Measurements from ENCODE around the gene FCHO2.

DNA sequence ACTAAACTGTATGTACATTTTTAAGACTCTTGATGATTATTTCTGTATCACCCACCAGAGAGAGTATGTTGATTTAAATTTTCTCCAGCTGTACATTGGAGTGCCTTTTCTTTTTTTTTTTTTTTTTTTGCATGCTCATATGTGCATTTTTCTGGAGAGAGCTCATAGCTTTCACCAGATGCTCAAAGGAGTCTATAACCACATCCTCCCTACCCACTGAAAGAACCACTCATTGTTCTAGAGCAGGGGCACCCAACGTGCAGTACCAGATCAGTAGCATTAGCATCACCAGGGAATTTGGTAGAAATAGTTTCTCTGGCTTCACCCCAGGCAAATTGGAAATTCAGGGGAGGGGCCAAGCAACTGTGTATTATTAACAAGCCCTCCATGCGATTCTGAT, 110.6 kb downstream of the FCHO2 start:
- TF ChIP-seq, protein P1, sequence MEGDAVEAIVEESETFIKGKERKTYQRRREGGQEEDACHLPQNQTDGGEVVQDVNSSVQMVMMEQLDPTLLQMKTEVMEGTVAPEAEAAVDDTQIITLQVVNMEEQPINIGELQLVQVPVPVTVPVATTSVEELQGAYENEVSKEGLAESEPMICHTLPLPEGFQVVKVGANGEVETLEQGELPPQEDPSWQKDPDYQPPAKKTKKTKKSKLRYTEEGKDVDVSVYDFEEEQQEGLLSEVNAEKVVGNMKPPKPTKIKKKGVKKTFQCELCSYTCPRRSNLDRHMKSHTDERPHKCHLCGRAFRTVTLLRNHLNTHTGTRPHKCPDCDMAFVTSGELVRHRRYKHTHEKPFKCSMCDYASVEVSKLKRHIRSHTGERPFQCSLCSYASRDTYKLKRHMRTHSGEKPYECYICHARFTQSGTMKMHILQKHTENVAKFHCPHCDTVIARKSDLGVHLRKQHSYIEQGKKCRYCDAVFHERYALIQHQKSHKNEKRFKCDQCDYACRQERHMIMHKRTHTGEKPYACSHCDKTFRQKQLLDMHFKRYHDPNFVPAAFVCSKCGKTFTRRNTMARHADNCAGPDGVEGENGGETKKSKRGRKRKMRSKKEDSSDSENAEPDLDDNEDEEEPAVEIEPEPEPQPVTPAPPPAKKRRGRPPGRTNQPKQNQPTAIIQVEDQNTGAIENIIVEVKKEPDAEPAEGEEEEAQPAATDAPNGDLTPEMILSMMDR (conservative IDR thresholded peaks at IDR 0.05), result no peak
- TF ChIP-seq ZFX (IDR thresholded peaks at IDR 0.05), result no peak

Measured in C4-2B (cell line).